Naive B cell (primary cell): ENCODE measurements around the gene ALKBH5. TPM values are rescaled to one million over a fixed set of nuclear protein-coding genes. Genes with fewer than 3 reads are reported as not detected.
A peak's percentile ranks its signal among the peaks of the same experiment; 100 is the strongest.

Experiments
- ATAC-seq, 2 donors: fragments of 150-1000 bp; cut with Tn5 transposase; 2 replicates each; pipeline ENCODE4 v1.10.0; 2021; ENCODE audit warnings: low read depth in 2 of 2, mild to moderate bottlenecking in 2 of 2, moderate library complexity in 2 of 2
- DNase-seq: peaks from one replicate; pipeline ENCODE4 v3.0.0; 2022
- H3K27ac Mint-ChIP-seq, 6 donors: one replicate each; pipeline ENCODE4 v1.8.0; 2020 to 2022; ENCODE audit warnings: mild to moderate bottlenecking in 6 of 6, mixed read lengths in 6 of 6, moderate library complexity in 5 of 6, inconsistent platforms in 2 of 6
- H3K27me3 Mint-ChIP-seq, 3 donors: one replicate each; pipeline ENCODE4 v1.8.0; 2021 to 2022; ENCODE audit warnings: mixed read lengths in 3 of 3, mild to moderate bottlenecking in 1 of 3
- H3K36me3 Mint-ChIP-seq, 2 donors: one replicate each; pipeline ENCODE4 v1.8.0; 2020 to 2022; ENCODE audit warnings: mixed read lengths in 2 of 2, inconsistent platforms in 1 of 2, mild to moderate bottlenecking in 1 of 2
- H3K4me1 Mint-ChIP-seq, 3 donors: one replicate each; pipeline ENCODE4 v1.8.0; 2020 to 2022; ENCODE audit warnings: mixed read lengths in 3 of 3, inconsistent platforms in 1 of 3, mild to moderate bottlenecking in 1 of 3, moderate library complexity in 1 of 3
- H3K4me3 Mint-ChIP-seq, 8 donors: one replicate each; pipeline ENCODE4 v1.8.0; 2020 to 2022; ENCODE audit warnings: mild to moderate bottlenecking in 8 of 8, mixed read lengths in 8 of 8, moderate library complexity in 8 of 8, inconsistent platforms in 2 of 8
- H3K9me3 Mint-ChIP-seq, 7 donors: one replicate each; pipeline ENCODE4 v1.8.0; 2020 to 2022; ENCODE audit warnings: mixed read lengths in 7 of 7, mild to moderate bottlenecking in 5 of 7, inconsistent platforms in 2 of 7, moderate library complexity in 1 of 7
- polyA plus RNA-seq, 6 donors: library from polyadenylated mRNA; unstranded; fragments of 300-500 nt; fragmentation: Illumina TruSeq; gene quantifications; one replicate each; pipeline ENCODE4 v1.2.3, GENCODE V29; 2021; ENCODE audit warnings: low read depth in 6 of 6

ALKBH5 gene
- 100 to 1,000 TPM; 124 to 169 (median 146) TPM for polyA plus RNA-seq

DNA sequence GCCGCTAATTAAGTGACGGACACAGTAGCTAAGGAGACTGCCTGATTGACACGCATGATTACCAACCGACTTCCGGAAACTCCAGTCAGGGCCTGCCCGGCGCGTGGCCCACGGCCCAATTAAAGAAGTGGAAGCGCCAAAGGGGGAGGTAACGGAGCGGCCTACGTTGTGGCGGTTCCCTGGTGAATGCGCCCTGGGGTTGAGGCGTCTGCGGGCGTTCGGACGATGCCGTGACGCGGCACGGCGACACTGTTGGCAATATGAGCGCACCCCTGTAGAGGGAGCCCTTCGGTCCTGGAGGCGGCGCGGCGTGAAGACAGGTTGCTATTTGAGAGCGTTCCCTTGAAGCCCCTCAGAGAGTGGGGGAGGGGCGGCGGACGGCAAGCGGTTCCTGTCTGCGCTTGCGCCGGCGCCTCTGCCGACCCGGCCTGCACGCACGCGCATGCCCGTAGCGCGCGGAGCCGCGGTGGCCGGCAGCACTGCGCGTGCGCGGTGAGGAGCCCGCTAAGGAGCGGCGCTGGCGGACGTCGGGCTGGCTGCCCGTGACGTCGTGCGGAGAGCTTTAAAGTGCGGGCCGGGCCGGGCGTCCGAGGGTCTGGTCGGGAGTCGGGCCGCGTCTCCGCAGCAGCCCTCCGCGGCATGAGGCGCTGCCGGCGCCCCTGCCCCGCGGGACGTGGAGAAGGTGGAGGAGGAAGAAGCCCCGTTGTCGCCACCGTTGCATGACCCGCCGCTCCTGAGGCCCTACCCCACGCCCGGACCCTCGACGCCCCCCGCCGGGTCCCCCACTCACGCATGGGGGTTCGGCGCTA, at the start of gene ALKBH5:
TSS of gene ALKBH5 (plus strand) at position 495 of the 809 bp plus-strand sequence. CDS start 416 bp downstream, outside the sequence.
- Mint-ChIP-seq H3K9me3 (no peaks in the 10 kb centered on the region), H3K4me1 (peaks cover 41 to 54% (median 44%) of the 10 kb centered on the region in 3 donors), H3K36me3 (peaks cover 0 to 4% of the 10 kb centered on the region in 2 donors), H3K27me3 (no peaks in the 10 kb centered on the region), H3K27ac (peak within 1 kb of the TSS; percentile 95 to 100 (median 100)), H3K4me3 (peak within 1 kb of the TSS; percentile 83 to 99 (median 96))
- ATAC-seq: peak; percentile 80 to 83
- peak; percentile 98 for DNase-seq

DNA sequence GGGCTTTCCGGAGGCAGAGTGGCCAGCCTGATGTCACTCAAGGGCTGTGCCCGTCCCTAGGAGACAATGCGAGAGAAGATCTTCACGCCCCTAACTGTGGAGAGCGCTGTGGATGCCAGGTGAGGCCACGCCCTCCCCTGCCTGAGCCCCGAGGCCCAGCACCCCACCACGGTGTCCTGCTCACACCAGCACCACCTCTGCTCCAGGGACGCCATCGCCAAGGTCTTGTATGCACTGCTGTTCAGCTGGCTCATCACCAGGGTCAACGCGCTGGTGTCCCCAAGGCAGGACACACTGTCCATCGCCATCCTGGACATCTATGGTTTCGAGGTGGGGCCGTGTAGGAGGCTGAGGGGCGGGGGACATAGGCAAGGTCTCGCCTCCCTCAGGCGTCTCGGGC, 47.3 kb upstream of the ALKBH5 start:
- H3K4me1 Mint-ChIP-seq: peaks cover 5 to 6% (median 6%) of the 10 kb centered on the region in 3 donors
- H3K9me3 Mint-ChIP-seq: no peaks in the 10 kb centered on the region
- DNase-seq: no peak
- H3K4me3 Mint-ChIP-seq: no peak overlapping the region
- no peak overlapping the region for H3K27ac Mint-ChIP-seq
- H3K36me3 Mint-ChIP-seq: no peaks in the 10 kb centered on the region
- H3K27me3 Mint-ChIP-seq: peaks cover 4 to 9% (median 4%) of the 10 kb centered on the region in 3 donors
- ATAC-seq: no peak

DNA sequence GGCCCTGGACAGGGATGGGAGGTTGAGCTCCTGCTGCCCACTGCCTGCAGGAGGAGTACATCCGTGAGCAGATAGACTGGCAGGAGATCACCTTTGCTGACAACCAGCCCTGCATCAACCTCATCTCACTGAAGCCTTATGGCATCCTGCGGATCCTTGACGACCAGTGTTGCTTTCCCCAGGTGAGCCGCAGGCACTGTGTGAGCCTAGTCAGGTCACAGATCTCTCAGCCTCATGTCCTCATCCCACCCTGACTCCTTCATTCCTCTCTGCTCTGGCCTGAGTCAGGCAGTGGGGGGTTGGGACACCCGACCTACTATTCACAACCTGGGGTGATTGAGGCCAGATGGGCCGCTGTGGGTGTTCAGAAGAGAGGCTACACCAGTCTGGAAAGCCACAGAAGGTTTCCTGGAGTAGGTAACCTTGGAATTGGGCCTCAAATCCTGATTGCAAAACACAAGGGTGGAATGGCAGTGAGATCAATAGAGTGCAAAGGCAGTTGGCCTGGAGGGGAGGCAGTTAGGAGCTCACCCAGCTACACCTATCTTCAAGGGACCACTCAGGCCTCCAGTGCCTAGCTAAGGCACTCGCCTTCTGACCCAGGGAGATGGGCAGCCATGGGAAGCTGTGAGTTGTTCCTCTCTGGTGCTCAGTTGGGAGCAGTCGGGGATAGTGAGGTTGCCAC, 45.4 kb upstream of the ALKBH5 start:
- H3K36me3 Mint-ChIP-seq: no peaks in the 10 kb centered on the region
- ATAC-seq (no peak), DNase-seq (no peak)
- no peaks in the 10 kb centered on the region for H3K9me3 Mint-ChIP-seq
- no peak overlapping the region for H3K27ac Mint-ChIP-seq
- no peak overlapping the region for H3K4me3 Mint-ChIP-seq
- peaks cover 5 to 9% (median 9%) of the 10 kb centered on the region in 3 donors for H3K27me3 Mint-ChIP-seq
- peaks cover 5 to 7% (median 6%) of the 10 kb centered on the region in 3 donors for H3K4me1 Mint-ChIP-seq

DNA sequence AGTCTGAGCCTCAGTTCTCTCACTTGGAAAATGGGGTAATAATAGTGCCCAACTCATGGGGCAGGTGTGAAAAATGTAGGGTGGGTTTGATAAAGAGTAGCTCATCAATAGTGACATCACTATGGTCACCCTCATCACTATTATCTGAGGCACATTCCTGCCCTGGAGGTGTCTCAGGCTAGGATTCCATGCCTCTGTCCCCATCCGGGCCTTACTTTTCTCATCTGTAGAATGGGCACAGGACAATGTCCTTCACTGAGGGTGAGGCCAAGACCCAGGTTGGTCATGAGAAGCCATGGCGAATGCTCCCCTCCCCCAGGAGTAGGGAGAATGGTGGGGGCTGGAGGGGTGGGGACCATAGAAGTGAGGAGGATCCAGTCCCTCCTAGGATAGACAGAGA, 44.5 kb upstream of the ALKBH5 start:
- Mint-ChIP-seq H3K36me3 (no peaks in the 10 kb centered on the region), H3K9me3 (no peaks in the 10 kb centered on the region), H3K27me3 (peaks cover 5 to 13% (median 9%) of the 10 kb centered on the region in 3 donors), H3K27ac (no peak overlapping the region), H3K4me1 (peaks cover 5 to 7% (median 6%) of the 10 kb centered on the region in 3 donors), H3K4me3 (no peak overlapping the region)
- ATAC-seq (no peak), DNase-seq (no peak)

DNA sequence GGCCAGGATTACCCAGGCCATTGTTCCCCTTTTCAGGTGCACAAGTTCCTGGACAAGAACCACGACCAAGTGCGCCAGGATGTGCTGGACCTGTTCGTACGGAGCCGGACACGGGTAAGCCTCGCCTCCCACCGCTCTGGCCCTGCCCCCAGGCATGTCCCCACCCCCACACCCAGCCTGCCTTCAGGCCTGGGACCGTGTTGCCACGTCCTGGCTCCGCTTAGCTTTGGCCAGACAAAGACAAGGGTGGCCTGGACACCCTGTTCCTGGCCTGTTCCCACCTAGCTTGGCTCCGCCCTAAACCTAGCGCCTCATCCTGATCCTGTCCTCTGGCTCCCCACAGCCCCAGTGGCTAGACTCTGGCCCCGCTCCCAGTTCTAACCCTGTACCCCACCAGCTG, 44.1 kb upstream of the ALKBH5 start:
- DNase-seq (no peak), ATAC-seq (no peak)
- Mint-ChIP-seq H3K27me3 (peaks cover 5 to 13% (median 9%) of the 10 kb centered on the region in 3 donors), H3K4me1 (peaks cover 5 to 7% (median 6%) of the 10 kb centered on the region in 3 donors), H3K4me3 (no peak overlapping the region), H3K9me3 (no peaks in the 10 kb centered on the region), H3K36me3 (no peaks in the 10 kb centered on the region), H3K27ac (no peak overlapping the region)

DNA sequence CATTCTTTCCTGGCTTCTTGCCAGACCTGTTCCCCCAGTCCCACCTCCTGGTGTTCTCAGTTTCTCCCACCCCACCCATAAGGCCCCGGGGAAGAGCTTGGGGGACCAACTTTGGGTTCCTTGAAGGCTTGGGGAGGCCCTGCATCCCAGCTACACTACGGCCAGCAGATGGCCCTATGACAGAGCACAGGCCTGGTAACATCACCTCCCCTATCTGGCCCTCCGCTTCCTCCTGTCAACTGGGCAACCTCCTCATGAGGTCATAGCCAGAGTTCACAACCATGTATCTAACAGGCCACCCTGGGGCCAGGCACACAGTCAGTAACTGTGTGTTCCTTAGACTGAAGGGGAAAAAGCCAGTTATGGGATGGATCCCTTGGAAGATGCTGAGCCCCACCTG, 43.7 kb upstream of the ALKBH5 start:
- Mint-ChIP-seq H3K4me3 (no peak overlapping the region), H3K27ac (no peak overlapping the region), H3K36me3 (no peaks in the 10 kb centered on the region), H3K4me1 (peaks cover 5 to 7% (median 6%) of the 10 kb centered on the region in 3 donors), H3K9me3 (no peaks in the 10 kb centered on the region), H3K27me3 (peaks cover 5 to 13% (median 9%) of the 10 kb centered on the region in 3 donors)
- ATAC-seq (no peak), DNase-seq (no peak)

DNA sequence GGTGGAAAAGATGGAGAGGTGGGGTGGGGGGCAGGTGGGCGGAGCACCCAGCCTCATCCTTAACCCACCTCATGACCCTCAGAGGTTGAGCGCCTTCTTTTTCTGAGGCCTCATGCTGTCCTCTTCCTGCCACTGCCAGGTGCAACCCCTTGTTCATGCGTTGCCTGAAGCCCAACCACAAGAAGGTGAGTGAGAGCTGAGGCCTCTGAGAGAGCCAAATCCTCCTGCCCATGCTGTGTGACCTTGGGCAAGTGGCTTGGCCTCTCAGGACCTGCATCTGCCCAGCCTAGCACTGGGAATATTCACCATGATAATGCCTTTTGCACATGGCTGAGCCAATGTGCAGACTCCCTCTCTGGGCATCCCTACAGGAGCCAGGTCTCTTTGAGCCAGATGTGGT, 43.0 kb upstream of the ALKBH5 start:
- Mint-ChIP-seq H3K27ac (no peak overlapping the region), H3K4me1 (peaks cover 5 to 7% (median 6%) of the 10 kb centered on the region in 3 donors), H3K9me3 (no peaks in the 10 kb centered on the region), H3K4me3 (peak overlapping the region in 1 of 8 donors; percentile 12), H3K36me3 (no peaks in the 10 kb centered on the region), H3K27me3 (peaks cover 5 to 13% (median 8%) of the 10 kb centered on the region in 3 donors)
- ATAC-seq: no peak
- no peak for DNase-seq

DNA sequence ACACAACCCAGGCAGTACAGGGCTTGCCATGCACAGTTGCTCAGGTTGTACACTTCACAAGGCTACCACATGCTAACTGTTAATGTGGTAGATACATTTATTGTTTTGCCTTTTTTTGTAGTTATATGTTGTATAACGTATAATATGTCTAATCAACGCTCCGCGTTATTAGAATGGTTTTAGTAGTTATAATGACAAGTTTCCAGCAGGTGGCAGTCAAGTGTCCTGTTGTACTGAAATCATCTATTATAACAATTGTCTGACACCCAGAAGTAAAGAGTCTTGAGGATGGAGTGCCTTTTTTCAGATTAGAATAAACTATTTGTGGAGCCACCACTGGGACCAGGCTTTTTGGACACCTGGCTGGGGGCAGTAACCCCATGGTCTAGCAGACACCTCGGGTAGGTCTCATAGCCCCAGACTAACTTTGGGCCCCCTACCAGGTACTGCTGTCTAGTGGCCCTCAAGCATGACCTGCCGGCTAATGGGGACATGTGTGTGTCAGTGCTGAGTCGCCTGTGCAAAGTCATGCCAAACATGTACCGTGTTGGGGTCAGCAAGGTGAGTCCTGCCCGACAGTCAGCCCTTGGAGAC, 42.3 kb upstream of the ALKBH5 start:
- no peak overlapping the region for H3K27ac Mint-ChIP-seq
- DNase-seq (peak; percentile 52), ATAC-seq (peak; percentile 55 to 67)
- H3K4me1 Mint-ChIP-seq: peaks cover 5 to 7% (median 6%) of the 10 kb centered on the region in 3 donors
- H3K9me3 Mint-ChIP-seq: no peaks in the 10 kb centered on the region
- H3K36me3 Mint-ChIP-seq: no peaks in the 10 kb centered on the region
- H3K4me3 Mint-ChIP-seq: no peak overlapping the region
- H3K27me3 Mint-ChIP-seq: peaks cover 1 to 13% (median 5%) of the 10 kb centered on the region in 3 donors

DNA sequence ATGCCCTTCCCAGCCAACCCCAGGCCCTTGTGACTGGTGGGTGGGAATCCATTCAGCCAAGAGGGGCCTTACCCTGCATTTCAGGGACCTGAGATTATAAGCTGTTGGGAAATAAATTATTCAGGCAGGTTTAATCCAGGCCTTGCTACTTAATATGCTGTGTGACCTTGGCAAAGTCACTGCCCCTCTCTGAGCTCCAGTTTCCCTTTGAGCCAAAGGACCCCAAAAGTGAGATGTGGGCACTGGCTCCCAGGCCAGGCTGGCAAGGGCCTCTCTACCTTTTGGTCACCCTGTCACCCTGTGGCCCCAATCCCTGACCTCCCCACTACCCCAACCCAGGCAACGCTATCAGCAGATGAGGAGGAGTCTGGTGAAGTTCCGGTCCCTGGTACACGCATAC, 41.2 kb upstream of the ALKBH5 start:
- Mint-ChIP-seq H3K27me3 (peaks cover 0 to 8% (median 5%) of the 10 kb centered on the region in 3 donors), H3K36me3 (no peaks in the 10 kb centered on the region), H3K4me1 (peaks cover 5 to 7% (median 6%) of the 10 kb centered on the region in 3 donors), H3K27ac (no peak overlapping the region), H3K9me3 (no peaks in the 10 kb centered on the region), H3K4me3 (no peak overlapping the region)
- no peak for DNase-seq
- no peak for ATAC-seq

DNA sequence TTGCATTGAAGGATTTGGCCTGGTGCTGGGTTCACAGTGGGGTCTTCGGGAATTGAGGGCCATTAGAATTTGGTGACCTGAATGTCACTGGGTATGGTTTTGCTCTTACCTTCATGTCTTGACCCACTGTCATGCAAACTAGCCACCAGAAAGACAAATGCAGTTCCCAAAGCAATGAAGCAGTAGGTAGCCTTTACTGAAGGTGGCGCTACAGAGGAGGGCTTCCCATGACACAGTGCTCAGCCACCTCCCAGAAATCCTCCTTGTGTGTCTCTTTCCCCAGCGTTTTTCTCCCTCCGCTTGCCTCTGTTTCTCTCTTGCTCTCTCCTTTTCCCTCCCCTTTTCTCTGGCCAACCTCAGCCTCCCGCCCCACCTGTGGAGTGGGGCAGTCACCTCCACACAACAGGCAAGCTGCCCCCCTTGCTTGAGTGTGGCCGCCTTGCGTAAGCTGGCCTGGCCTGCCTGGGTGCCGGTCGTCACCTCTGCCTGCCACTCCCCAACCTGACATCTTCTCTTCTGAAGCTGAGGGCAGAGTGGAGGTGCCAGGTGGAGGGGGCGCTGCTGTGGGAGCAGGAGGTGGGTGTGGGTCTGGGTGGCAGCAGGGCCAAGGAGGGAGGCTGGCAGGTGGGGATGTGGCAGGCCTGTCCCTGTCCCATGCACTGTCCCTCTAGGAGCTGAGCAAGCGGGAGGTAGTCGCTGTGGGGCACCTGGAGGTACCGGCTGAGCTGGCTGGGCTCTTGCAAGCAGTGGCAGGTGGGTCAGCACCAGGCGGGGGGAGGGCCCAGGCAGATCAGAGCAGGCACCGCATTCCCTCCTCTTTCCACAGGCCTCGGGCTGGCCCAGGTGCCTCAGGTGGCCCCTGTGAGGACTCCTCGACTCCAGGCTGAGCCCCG, 40.3 kb upstream of the ALKBH5 start:
- Mint-ChIP-seq H3K4me1 (peaks cover 5 to 7% (median 6%) of the 10 kb centered on the region in 3 donors), H3K36me3 (no peaks in the 10 kb centered on the region), H3K4me3 (no peak overlapping the region), H3K27me3 (peaks cover 0 to 8% (median 5%) of the 10 kb centered on the region in 3 donors), H3K9me3 (no peaks in the 10 kb centered on the region), H3K27ac (peak overlapping the region in 1 of 6 donors; percentile 71)
- ATAC-seq (no peak), DNase-seq (no peak)

DNA sequence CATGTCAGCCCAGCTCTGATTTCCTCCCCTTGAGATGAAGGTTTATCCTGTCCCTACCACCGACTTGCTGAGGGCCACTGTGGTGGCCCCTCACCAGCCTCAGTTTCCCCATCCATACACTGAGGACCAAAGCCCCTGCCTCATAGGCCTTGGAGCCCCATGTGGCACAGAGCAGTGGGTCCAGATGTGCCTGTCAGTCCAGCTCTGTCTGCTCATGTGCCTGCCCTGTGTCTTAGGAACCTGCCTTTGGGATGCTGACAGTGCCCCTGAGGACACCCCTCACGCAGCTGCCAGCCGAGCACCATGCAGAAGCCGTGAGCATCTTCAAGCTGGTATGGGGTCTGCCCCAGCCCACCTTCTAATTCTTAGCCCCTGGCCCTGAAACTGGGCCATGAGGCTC, 39.4 kb upstream of the ALKBH5 start:
- Mint-ChIP-seq H3K4me1 (peaks cover 5 to 7% (median 6%) of the 10 kb centered on the region in 3 donors), H3K27me3 (peaks cover 0 to 15% (median 5%) of the 10 kb centered on the region in 3 donors), H3K36me3 (no peaks in the 10 kb centered on the region), H3K4me3 (no peak overlapping the region), H3K27ac (no peak overlapping the region), H3K9me3 (no peaks in the 10 kb centered on the region)
- DNase-seq: no peak
- ATAC-seq: no peak

DNA sequence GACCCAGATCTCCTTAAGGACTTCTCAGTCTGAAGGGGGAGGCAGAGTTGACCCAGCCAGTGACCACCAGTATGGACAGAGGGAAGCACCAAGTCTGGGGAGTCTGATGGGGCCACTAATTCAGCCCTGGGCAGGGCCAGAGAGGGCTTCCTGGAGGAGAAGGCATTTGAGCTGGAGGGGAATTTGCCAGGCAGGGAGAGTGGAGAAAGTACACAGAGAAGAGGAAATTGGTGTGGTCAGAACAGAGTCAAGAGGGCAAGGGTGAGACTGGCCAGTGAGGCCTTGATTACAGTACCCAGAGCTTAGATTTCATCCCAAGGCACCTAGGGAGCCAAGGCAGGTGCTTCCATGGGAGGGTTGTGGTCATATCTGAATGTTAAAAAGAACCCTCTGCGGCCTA, 38.8 kb upstream of the ALKBH5 start:
- no peak overlapping the region for H3K4me3 Mint-ChIP-seq
- no peaks in the 10 kb centered on the region for H3K36me3 Mint-ChIP-seq
- H3K4me1 Mint-ChIP-seq: peaks cover 5 to 7% (median 6%) of the 10 kb centered on the region in 3 donors
- H3K27me3 Mint-ChIP-seq: peaks cover 0 to 15% (median 5%) of the 10 kb centered on the region in 3 donors
- H3K9me3 Mint-ChIP-seq: no peaks in the 10 kb centered on the region
- no peak for ATAC-seq
- no peak for DNase-seq
- peak overlapping the region in 2 of 6 donors; percentile 44 to 71 for H3K27ac Mint-ChIP-seq
